Heart left ventricle (tissue), 13 donors: Measurements from ENCODE around the gene OR13C9.

Experiments used
- CTCF ChIP-seq, 12 donors: fragments of 200-600 bp; sonication (generic) in 4 of 12; IDR thresholded peaks; one replicate each; pipeline versions ENCODE4 v1.5.0 to v1.8.0; 2018 to 2022; ENCODE audit warnings: antibody characterized with exemption in 12 of 12, mild to moderate bottlenecking in 5 of 12
- POLR2A ChIP-seq, 2 donors: fragments of 450-650 bp; IDR thresholded peaks; one replicate each; pipeline ENCODE4 v1.6.1; 2017; ENCODE audit warnings: antibody characterized with exemption in 2 of 2, mild to moderate bottlenecking in 2 of 2, moderate library complexity in 2 of 2
- donor health status: ischemic (EF 13 %, LVEDD 7.1; RV severe dilation, severe dysfunction).
- donor health status: DM: no; HTN: yes; CAD: no.
- donor health status: DM: no; HTN: no; CAD: no.
- donor health status: ischemic (EF 25% LVEDD 6.9; RV normal size, moderate dysfunction).
- donor health status: ischemic (EF 25% LVEDD 5.7; RV mildly dilated, moderate dysfunction).
- donor health status: ischemic (EF 35%, LVEDD 5.7; RV mildly dilated, moderate dysfunction).
- donor health status: nonischemic (EF 11% LVEDD 7.7; RV severe dilation, severe dysfunction).
- donor health status: DM: yes; HTN: yes; CAD: no.
- donor health status: PGD.
- donor health status: ischemic (EF 29% LVEDD 5.4; RV normal size, mild dysfunction).
- donor health status: nonischemic (EF 23%, LVEDD 6.1; RV moderate dilation, normal function).

GRCh38 chr9:104635456-104635855, 17.5 kb upstream of the OR13C9 start:
- TF ChIP-seq CTCF (IDR thresholded peaks at IDR 0.05) (no peak), POLR2A (IDR thresholded peaks at IDR 0.05) (no peak)
